Measurements from ENCODE around the gene BCL2L12. TPM values are rescaled to one million over a fixed set of nuclear protein-coding genes. Genes with fewer than 3 reads are reported as not detected.

Gene BCL2L12
- total RNA-seq, 4 donors from 2014 or later, result 3.1 to 28.0 (median 7.5) TPM

DNA sequence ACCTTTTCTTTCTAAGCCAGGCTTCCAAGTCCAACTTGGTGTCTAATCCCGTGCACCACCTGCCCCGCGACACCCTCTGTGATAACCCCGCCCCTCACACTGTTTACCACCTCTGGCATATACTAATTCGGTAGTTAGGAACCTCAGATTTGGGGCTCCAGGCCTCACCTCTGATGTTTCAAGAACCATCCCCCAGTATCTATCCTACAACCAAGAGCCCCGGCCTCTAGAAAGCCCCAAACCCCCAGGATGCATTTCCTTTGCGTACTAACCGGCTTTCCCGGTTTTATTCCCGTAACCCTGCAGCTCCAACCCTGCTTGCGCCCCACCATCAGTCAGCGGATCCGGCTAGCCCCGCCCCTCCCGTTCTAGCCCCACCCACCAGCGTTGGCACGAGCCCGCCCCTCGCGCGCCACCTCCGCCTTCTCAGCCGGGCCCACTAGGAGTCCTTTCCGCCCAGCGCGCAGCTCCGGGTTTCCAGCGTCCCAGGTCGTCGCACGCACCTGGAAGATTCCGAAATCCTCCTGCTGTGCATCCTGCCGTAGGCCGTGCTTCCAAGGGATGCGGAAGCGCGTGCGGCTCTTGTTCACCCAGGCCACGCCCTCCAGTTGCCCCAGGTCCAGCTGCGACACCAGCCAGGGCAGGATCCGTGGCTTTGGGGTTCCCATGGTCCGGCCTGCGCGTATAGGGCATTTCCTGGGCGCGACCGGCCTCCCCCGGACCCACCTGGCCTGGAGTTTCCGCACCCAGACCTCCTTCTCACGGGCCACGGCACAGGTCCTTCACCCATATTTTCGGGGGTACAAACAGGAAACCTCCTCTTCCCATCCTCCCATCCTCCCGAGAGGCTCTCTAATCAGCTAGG lies 1.3 kb upstream of the BCL2L12 start:
- no peak for TF ChIP-seq EP300 (IDR thresholded peaks at IDR 0.05)
- TF ChIP-seq, protein P1, sequence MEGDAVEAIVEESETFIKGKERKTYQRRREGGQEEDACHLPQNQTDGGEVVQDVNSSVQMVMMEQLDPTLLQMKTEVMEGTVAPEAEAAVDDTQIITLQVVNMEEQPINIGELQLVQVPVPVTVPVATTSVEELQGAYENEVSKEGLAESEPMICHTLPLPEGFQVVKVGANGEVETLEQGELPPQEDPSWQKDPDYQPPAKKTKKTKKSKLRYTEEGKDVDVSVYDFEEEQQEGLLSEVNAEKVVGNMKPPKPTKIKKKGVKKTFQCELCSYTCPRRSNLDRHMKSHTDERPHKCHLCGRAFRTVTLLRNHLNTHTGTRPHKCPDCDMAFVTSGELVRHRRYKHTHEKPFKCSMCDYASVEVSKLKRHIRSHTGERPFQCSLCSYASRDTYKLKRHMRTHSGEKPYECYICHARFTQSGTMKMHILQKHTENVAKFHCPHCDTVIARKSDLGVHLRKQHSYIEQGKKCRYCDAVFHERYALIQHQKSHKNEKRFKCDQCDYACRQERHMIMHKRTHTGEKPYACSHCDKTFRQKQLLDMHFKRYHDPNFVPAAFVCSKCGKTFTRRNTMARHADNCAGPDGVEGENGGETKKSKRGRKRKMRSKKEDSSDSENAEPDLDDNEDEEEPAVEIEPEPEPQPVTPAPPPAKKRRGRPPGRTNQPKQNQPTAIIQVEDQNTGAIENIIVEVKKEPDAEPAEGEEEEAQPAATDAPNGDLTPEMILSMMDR (IDR thresholded peaks at IDR 0.05), result peak; percentile 3 to 33
- TF ChIP-seq POLR2A (IDR thresholded peaks at IDR 0.05), result peak in 1 of 2 donors; percentile 14
- TF ChIP-seq POLR2AphosphoS5 (IDR thresholded peaks at IDR 0.05), result peak in 1 of 3 donors; percentile 54
- 1% methylated on average over 52 of the region's 53 CpGs for WGBS
- Histone ChIP-seq H3K4me1 (peaks cover 29% of the 10 kb centered on the region), H3K27ac (peak overlapping the region; percentile 89), H3K4me3 (peak overlapping the region; percentile 76), H3K36me3 (peaks cover 35% of the 10 kb centered on the region), H3K9me3 (no peaks in the 10 kb centered on the region), H3K27me3 (no peaks in the 10 kb centered on the region)
- DNase-seq (ENCODE audit: low spot score in 2 of 2), result peak; percentile 95 to 97

DNA sequence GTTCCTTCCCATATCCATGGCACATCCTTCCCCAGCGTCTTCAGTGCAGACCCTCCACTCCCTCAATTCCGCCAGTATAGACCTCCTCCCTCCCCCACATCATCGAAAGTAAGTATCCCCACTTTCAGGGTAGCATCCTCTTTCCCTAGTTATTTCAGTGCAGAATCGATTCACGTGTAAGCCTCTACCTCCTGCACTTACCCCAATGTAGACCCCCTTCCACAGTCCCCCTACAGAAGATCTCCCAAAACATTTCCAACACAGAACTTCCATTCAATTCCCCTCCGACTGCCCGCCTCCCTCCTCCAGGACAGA lies 740 bp upstream of the BCL2L12 start:
- H3K4me1 ChIP-seq, result peaks cover 29% of the 10 kb centered on the region
- 0% methylated on average over 7 of the region's 7 CpGs for WGBS

DNA sequence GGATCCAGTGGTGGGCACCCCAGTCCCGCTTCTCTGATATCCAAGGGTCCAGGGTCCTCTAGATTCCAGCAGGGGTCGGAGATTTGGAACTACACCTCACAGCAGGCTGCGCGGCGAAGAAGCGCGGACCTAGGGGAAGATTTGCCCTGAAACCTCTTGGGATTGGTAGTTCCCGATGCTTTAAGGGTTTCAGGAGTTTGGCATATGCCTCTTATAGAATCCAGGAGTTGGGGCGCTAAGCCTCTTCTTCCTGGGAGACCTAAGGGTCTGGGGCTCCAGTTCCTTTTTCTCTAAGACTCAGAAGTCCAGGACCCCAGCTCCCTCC lies 349 bp downstream of the BCL2L12 start:
- Histone ChIP-seq H3K4me1 (peaks cover 29% of the 10 kb centered on the region), H3K27ac (peak overlapping the region; percentile 89), H3K4me3 (peak overlapping the region; percentile 76), H3K9me3 (no peaks in the 10 kb centered on the region), H3K27me3 (no peaks in the 10 kb centered on the region), H3K36me3 (peaks cover 26% of the 10 kb centered on the region)
- no peak for DNase-seq (ENCODE audit: low spot score in 2 of 2)
- WGBS, result 0% methylated on average over 5 of the region's 9 CpGs
- TF ChIP-seq POLR2A (IDR thresholded peaks at IDR 0.05) (no peak), POLR2AphosphoS5 (IDR thresholded peaks at IDR 0.05) (no peak), EP300 (IDR thresholded peaks at IDR 0.05) (no peak)
- TF ChIP-seq, protein P1 (IDR thresholded peaks at IDR 0.05), result no peak

More for the DNA sequence above, 740 bp upstream of the BCL2L12 start:
- H3K36me3 ChIP-seq, result peaks cover 30% of the 10 kb centered on the region
- no peak for DNase-seq (ENCODE audit: low spot score in 2 of 2)
- H3K4me3 ChIP-seq, result peak overlapping the region; percentile 76
- H3K9me3 ChIP-seq, result no peaks in the 10 kb centered on the region
- TF ChIP-seq POLR2AphosphoS5 (IDR thresholded peaks at IDR 0.05) (no peak), EP300 (IDR thresholded peaks at IDR 0.05) (no peak), POLR2A (IDR thresholded peaks at IDR 0.05) (no peak)
- TF ChIP-seq, protein P1 (IDR thresholded peaks at IDR 0.05), result no peak
- peak overlapping the region; percentile 89 for H3K27ac ChIP-seq
- H3K27me3 ChIP-seq, result no peaks in the 10 kb centered on the region

DNA sequence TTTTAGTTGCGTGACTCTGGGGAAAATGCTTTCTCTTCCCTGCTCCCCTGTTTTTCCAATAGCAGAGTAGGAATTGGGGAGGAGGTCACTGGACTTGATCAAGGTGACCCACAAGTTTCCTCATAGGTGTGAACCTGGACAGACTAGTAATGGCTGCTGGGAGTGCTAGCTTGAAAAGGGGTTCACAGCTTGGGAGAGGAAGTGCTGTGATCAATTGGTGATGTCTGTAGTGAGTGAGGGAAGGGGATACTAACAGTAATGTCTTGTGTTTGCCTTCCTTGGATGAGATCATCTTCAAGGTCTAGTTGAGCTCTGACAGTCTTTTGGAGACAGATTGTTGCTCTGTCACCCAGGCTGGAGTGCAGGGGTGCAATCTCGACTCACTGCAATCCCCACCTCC lies 1.7 kb downstream of the BCL2L12 start:
- Histone ChIP-seq H3K27ac (no peak overlapping the region), H3K9me3 (no peaks in the 10 kb centered on the region), H3K4me1 (peaks cover 32% of the 10 kb centered on the region), H3K27me3 (no peaks in the 10 kb centered on the region), H3K36me3 (peaks cover 12% of the 10 kb centered on the region), H3K4me3 (no peak overlapping the region)
- no peak for DNase-seq (ENCODE audit: low spot score in 2 of 2)
- WGBS, result 100% methylated on average over 2 of the region's 2 CpGs
- TF ChIP-seq EP300 (IDR thresholded peaks at IDR 0.05) (no peak), POLR2AphosphoS5 (IDR thresholded peaks at IDR 0.05) (no peak), POLR2A (IDR thresholded peaks at IDR 0.05) (no peak)
- TF ChIP-seq, protein P1 (IDR thresholded peaks at IDR 0.05), result no peak

DNA sequence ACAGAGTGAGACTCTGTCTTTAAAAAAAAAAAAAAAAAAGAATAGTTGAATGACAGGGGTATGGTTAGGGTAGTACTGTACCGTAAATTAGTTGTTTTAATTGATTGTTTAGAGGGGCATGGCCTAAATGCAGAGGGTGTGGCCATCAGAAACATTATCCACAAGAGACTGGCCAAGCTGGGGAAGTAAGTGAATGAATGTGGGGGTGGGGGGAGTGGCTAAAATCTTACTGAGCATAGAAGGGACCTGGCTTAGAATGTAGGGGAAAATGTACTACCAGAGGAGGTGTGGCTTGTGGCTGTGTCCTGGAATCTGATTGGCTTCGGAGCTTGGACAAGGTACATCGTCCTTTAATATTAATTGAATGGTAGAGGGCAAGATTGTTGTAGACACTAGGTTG lies 3.8 kb downstream of the BCL2L12 start:
- 96% methylated on average over 3 of the region's 3 CpGs for WGBS
- Histone ChIP-seq H3K9me3 (no peaks in the 10 kb centered on the region), H3K27me3 (no peaks in the 10 kb centered on the region), H3K4me3 (no peak overlapping the region), H3K4me1 (peaks cover 17% of the 10 kb centered on the region), H3K27ac (no peak overlapping the region), H3K36me3 (peaks cover 7% of the 10 kb centered on the region)
- no peak for DNase-seq (ENCODE audit: low spot score in 2 of 2)
- TF ChIP-seq EP300 (IDR thresholded peaks at IDR 0.05) (no peak), POLR2AphosphoS5 (IDR thresholded peaks at IDR 0.05) (no peak), POLR2A (IDR thresholded peaks at IDR 0.05) (no peak)
- TF ChIP-seq, protein P1 (IDR thresholded peaks at IDR 0.05), result no peak

Data from suprapubic skin (tissue), 4 donors.